ENCODE measurements around the gene ZNF451.
"Not testable (repeated sequence)": the region's sequence is repeated elsewhere in the genome, so short reads cannot be mapped to it uniquely, and the experiment has no call there.

ZNF451 gene

GRCh38 chr6:57090458-57091067 lies 575 bp downstream of the ZNF451 start:
- DNase-seq = not testable (repeated sequence)

DNA sequence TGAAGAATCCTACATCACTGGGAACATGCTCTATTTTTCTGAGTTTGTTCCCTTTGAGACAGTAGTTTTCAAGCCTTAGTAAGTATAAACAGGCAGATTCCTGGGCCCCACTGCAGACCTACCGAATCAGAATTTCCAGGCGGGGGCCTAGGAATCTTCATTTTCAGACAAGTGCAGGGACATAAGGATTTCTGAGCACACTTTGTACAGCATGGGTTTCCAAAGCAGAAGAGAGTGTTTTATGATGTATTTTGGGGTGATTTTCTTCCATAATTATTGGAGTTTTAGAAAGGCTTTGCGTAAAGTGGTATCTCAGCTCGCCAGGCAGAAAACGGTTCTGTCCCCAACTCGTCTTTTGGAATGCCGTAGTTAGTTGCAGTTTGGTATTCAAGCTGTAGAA lies 1.4 kb downstream of the ZNF451 start:
- DNase-seq = not testable (repeated sequence)

GRCh38 chr6:57094689-57095088 lies 4.7 kb downstream of the ZNF451 start:
- DNase-seq = no peak

GRCh38 chr6:57097596-57097995 lies 7.6 kb downstream of the ZNF451 start:
- DNase-seq = no peak

DNA sequence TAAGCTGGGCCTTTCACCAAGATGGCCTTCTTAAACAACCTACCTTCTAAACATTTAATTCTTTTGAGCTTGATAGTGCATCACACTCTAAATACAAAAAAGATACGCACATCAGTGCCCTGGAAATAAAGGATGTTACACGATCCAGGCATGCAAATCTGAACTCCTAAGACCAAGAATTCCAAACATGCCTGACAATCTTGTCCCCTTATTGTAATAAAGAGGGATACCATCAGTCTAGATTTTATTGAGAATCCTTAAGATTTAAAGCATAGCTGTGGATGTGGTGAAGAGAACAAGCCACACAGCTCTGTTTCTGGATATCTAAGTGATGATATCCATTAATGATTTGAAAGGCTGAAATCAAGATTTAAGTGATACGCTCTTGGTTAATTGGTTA lies 13.0 kb downstream of the ZNF451 start:
- no peak for DNase-seq

- DNase-seq = no peak
Observed at GRCh38 chr6:57104336-57104735, 14.3 kb downstream of the ZNF451 start.

- no peak for DNase-seq
Observed at GRCh38 chr6:57106990-57107389, 17.0 kb downstream of the ZNF451 start.

- DNase-seq = no peak
Observed at GRCh38 chr6:57108691-57109090, 18.7 kb downstream of the ZNF451 start.

- no peak for DNase-seq
Observed at GRCh38 chr6:57109880-57110279, 19.9 kb downstream of the ZNF451 start.

DNA sequence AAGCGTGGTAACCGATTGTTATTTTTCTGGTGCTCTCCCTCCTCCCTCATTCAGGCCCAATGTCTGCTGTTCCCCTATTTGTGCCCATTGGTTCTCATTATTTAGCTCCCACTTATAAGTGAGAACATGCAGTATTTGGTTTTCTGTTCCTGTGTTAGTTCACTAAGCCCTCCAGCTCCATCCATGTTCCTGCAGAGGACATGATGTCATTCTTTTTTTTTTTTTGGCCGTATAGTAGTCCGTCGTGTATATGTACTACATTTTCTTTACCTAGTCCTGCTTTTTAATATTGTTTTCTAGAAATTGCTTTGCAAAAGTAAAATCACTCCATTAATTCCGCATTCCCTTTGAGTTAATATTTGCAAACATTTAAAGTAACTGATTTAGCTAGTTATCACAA lies 23.1 kb downstream of the ZNF451 start:
- DNase-seq = no peak

- no peak for DNase-seq
Observed at GRCh38 chr6:57116776-57117175, 26.8 kb downstream of the ZNF451 start.

- DNase-seq = no peak
Observed at GRCh38 chr6:57117796-57118195, 27.8 kb downstream of the ZNF451 start.

GRCh38 chr6:57123111-57123510 lies 33.1 kb downstream of the ZNF451 start:
- no peak for DNase-seq

- DNase-seq = no peak
Observed at GRCh38 chr6:57127763-57128162, 37.8 kb downstream of the ZNF451 start.

DNA sequence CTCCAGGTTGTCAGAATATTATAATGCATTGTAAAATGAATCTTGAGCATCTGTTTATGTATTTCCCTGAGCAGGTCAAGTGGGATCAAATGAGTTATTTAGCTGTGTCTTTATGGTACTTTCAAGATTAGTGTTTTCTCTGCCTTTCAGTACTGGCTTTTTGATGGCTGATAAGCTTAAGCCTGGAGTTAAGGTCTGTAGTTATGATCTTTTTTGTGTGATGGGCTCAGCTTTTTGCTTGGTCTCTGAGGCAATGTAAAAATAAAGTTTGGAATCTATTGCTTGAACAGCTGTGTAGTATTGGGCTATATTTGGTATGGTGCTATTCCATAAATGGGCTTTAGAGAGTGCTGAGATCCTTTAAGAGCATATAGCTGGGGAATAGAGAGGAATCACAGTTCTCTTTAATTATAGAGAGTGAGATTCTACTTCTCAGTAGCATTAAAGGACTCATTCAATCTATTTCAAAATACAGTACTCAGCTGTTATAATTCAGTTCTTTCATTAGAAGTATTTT lies 40.7 kb downstream of the ZNF451 start:
- no peak for DNase-seq

DNA sequence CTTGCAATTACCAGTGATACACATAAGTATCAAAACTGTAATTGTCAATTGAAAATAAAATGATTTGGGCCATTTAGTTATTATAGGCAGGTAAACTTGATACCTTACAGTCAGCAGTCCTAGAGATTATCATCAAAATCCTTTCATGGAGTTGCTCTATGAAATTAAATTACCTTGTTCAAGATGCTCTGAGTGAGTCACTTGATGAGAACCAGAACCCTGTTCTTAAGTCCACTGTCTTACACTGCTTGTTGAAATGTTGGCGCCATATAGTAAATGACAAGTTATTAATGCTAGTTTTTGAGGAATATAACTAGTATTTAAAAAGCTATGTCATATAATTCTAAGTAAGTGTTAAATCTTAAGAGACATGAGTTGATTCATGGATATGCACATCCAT lies 45.0 kb downstream of the ZNF451 start:
- no peak for DNase-seq

DNA sequence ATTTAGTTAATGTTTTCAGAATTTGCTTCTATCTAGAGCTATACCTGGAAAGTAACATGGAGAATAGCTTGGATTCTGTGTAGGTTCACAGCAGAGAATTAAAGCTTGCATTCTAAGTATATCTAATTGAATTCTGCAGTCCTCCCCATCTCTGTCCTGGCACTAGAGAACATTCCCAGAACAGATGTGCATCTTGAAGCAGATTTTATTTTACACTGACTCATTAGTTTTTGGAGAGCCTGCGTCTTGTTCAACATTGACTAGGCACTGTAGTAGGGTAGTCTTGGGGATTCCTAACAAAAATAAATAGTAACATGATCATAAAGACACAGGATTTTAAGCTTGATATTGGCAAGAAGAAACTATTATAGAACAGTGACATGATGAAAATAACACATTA lies 45.9 kb downstream of the ZNF451 start:
- DNase-seq = no peak

GRCh38 chr6:57137350-57137749 lies 47.4 kb downstream of the ZNF451 start:
- DNase-seq = no peak

- DNase-seq = no peak
Observed at GRCh38 chr6:57138026-57138425, 48.0 kb downstream of the ZNF451 start.

DNA sequence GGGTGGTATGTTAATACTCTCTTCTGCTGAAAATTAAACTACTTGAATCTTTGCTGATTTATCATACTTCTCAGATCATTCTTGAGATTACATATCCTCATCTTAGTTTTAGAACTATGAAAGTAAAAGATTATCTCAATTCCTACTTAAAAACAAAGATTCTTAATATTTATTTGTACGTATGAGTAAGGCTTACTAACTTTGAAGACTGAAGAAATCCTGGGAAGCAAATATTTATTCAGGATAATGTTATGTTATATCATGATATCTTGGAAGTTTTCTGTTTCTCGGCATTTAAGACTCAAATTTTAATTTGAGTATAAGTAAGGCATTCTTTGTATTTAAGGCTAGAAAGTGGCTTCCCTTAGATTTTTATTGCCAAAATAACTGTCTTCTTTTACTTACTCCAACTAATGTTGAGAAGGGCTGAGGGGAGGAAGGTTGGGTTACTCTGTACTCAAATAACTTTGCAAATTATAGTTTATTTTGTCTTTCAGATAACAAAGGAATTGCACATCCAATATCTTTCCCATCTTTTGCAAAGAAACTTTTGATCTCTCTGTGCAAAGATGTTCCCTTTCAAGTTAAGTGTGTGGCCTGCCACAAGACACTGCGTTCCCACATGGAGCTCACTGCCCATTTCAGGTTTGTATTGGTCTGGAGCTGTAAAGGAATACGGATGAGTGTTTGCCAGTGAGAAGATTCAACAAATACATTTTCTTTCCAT lies 51.6 kb downstream of the ZNF451 start:
- DNase-seq = no peak

GRCh38 chr6:57142178-57142525 lies 52.2 kb downstream of the ZNF451 start:
- DNase-seq = no peak

DNA sequence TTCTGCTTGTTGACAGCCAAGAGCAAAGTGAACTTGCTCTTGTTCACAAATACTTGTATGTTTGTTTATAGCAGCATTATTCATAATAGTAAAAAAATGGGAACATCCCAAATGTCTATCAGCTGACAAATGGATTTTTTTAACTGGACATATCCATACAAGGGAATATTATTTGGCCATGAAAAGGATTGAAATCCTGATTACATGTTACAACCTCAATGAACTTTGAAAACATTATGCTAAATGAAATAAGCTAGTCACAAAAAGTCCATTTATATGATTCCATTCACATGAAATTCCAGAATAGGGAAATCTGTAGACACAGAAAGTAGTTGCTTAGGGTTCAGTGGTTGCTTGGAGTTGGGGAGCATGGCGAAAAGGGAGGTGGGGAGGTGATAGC lies 53.7 kb downstream of the ZNF451 start:
- DNase-seq = no peak

DNA sequence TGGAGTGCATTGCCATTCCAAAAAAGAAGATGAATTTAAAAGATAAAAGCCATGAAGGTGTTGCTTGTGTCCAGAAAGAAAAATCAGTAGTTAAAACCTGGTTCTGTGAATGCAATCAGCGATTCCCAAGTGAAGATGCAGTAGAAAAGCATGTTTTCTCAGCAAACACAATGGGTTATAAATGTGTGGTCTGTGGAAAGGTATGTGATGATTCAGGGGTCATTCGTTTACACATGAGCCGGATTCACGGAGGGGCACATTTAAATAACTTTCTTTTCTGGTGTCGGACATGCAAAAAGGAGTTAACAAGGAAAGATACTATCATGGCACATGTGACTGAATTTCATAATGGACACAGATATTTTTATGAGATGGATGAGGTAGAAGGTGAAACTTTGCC lies 57.4 kb downstream of the ZNF451 start:
- no peak for DNase-seq

GRCh38 chr6:57147955-57148858 lies 58.2 kb downstream of the ZNF451 start:
- peak; percentile 11 for DNase-seq

All from stimulated activated CD4-positive, alpha-beta T cell treated with anti-CD3 and anti-CD28 coated beads, Interleukin-1b, Interleukin-23, amount 100 ng/mL, for 48 hours (primary cell).